GM12878 (cell line): ENCODE measurements around the gene GNB5.

Experiments
- CHD2 ChIP-seq: IDR thresholded peaks from 2 replicates; pipeline ENCODE4 v1.6.1; 2011; ENCODE audit warnings: low read depth, low read length, improper control_type of control experiment, borderline replicate concordance
- POLR2AphosphoS5 ChIP-seq: IDR thresholded peaks from 2 replicates; pipeline ENCODE4 v1.6.1; 2011; ENCODE audit warnings: mild to moderate bottlenecking, low read length, inconsistent platforms
- TAF1 ChIP-seq: IDR thresholded peaks from 2 replicates; pipeline ENCODE4 v1.6.1; 2011; ENCODE audit warnings: mild to moderate bottlenecking, low read depth, low read length, borderline replicate concordance
- TF ChIP-seq, protein P1 (sequence below), 3 experiments: IDR thresholded peaks in 2 of 3; conservative IDR thresholded peaks in 1 of 3; 2 replicates each; pipeline ENCODE4 v1.5.1; 2011; ENCODE audit warnings: low read depth in 3 of 3, low read length in 3 of 3, mild to moderate bottlenecking in 3 of 3, control low read depth in 2 of 3, moderate library complexity in 2 of 3, inconsistent platforms in 1 of 3, mixed read lengths in 1 of 3; ENCODE audit not compliant: control insufficient read depth in 2 of 3, insufficient read depth in 1 of 3; ENCODE audit errors: extremely low read depth in 1 of 3

DNA sequence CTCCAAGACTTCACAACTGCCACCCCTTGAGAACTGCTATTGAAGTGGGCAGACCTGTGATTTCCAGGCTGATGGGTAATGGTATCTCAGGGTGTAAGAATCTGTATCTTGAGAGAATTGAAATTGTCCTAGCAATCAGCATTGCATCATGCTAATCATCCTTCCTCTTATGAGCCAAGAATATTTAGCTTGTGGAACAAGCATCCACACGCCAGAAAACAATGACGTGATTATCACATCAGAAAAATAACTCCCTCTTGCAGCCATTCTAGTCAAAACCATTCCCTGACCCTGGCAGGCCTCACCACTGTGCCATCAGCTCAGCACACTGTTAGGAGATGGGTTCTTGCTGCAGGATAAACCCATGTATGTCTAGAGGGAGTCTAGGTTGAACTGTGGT is 85.3 kb downstream of the GNB5 start:
- no peak for TF ChIP-seq POLR2AphosphoS5
- no peak for TF ChIP-seq TAF1
- TF ChIP-seq, protein P1, sequence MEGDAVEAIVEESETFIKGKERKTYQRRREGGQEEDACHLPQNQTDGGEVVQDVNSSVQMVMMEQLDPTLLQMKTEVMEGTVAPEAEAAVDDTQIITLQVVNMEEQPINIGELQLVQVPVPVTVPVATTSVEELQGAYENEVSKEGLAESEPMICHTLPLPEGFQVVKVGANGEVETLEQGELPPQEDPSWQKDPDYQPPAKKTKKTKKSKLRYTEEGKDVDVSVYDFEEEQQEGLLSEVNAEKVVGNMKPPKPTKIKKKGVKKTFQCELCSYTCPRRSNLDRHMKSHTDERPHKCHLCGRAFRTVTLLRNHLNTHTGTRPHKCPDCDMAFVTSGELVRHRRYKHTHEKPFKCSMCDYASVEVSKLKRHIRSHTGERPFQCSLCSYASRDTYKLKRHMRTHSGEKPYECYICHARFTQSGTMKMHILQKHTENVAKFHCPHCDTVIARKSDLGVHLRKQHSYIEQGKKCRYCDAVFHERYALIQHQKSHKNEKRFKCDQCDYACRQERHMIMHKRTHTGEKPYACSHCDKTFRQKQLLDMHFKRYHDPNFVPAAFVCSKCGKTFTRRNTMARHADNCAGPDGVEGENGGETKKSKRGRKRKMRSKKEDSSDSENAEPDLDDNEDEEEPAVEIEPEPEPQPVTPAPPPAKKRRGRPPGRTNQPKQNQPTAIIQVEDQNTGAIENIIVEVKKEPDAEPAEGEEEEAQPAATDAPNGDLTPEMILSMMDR (IDR thresholded peaks at IDR 0.05 in 2 of 3, conservative IDR thresholded peaks at IDR 0.05 in 1 of 3; ENCODE audit: control insufficient read depth in 2 of 3, extremely low read depth in 1 of 3, insufficient read depth in 1 of 3, low read depth in 3 of 3, low read length in 3 of 3), result no peak
- no peak for TF ChIP-seq CHD2
